ENCODE results near the gene SCUBE1. TPM values are rescaled to one million over a fixed set of nuclear protein-coding genes. Genes with fewer than 3 reads are reported as not detected.

SCUBE1 gene
- total RNA-seq, 1 donor from 2014 or later = 0.91 TPM

DNA sequence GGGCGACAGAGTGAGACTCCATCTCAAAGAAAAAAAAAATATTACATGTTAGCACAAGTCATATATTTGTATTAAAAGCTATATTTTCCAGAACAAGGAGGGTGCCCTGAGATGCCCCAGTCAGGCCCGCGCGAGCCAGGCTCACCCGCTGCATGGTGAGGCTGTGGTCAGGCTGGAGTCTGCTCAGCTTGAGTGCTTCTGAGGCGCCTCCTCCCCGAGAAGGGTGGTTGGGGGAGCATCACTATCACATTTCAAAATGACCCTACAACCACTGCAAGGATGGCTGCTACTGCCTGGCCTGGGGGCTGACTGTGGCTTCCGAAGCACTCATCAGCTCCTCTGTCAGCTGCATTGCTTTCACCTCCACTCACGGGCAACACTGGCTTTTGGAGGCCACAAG, 77.1 kb downstream of the SCUBE1 start:
- no peak for TF ChIP-seq CTCF (IDR thresholded peaks at IDR 0.05)
- Mint-ChIP-seq H3K36me3 (ENCODE audit: unreplicated experiment) (no peaks in the 10 kb centered on the region), H3K4me3 (ENCODE audit: unreplicated experiment) (no peak overlapping the region), H3K4me1 (ENCODE audit: unreplicated experiment) (peaks cover 21% of the 10 kb centered on the region), H3K27ac (ENCODE audit: unreplicated experiment) (no peak overlapping the region), H3K9me3 (ENCODE audit: unreplicated experiment) (no peaks in the 10 kb centered on the region), H3K27me3 (ENCODE audit: unreplicated experiment) (peaks cover 25% of the 10 kb centered on the region)
- DNase-seq (ENCODE audit: extremely low spot score, unreplicated experiment) = no peak

- Mint-ChIP-seq H3K27me3 (ENCODE audit: unreplicated experiment) (peaks cover 18% of the 10 kb centered on the region), H3K27ac (ENCODE audit: unreplicated experiment) (peak overlapping the region; percentile 70), H3K9me3 (ENCODE audit: unreplicated experiment) (no peaks in the 10 kb centered on the region), H3K4me1 (ENCODE audit: unreplicated experiment) (peaks cover 29% of the 10 kb centered on the region), H3K4me3 (ENCODE audit: unreplicated experiment) (peak overlapping the region; percentile 44), H3K36me3 (ENCODE audit: unreplicated experiment) (no peaks in the 10 kb centered on the region)
- peak; percentile 88 for DNase-seq (ENCODE audit: extremely low spot score, unreplicated experiment)
- no peak for TF ChIP-seq CTCF (IDR thresholded peaks at IDR 0.05)
These were observed 79.3 kb downstream of the SCUBE1 start for GRCh38 chr22:43263645-43264514.

DNA sequence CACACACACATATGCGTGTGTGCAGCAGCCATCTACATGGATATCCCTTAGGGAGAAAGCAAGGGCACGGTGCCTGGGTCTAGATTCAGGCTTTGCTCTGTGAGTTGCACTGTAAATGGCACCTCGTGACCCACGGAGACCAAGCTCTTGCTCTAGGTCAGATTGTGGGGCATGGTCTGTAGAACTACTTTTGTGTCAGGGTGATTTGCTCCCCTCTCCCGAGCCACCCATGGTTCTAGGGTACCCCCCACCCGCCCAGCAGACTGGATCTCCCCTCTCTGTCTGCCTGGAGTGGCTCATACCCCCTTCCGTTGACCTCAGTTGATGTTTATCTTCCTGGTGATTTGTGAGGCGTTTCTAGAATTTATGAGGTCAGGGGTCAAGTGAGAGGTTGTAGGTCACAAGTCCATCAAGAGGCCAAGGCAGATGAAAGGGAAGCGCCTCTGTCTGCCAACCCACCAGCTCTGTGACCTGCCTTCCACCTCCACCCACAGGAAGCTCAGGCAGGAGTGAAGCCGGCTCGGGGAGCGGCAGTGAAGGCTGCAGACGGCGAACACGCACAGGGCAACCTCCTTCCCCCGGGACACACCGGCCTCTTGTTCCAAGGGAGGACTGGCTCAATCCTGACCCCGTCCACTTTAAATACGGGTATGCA, 80.1 kb downstream of the SCUBE1 start:
- TF ChIP-seq CTCF (IDR thresholded peaks at IDR 0.05) = no peak
- Mint-ChIP-seq H3K4me3 (ENCODE audit: unreplicated experiment) (no peak overlapping the region), H3K4me1 (ENCODE audit: unreplicated experiment) (peaks cover 29% of the 10 kb centered on the region), H3K27ac (ENCODE audit: unreplicated experiment) (peak overlapping the region; percentile 70), H3K27me3 (ENCODE audit: unreplicated experiment) (peaks cover 14% of the 10 kb centered on the region), H3K36me3 (ENCODE audit: unreplicated experiment) (no peaks in the 10 kb centered on the region), H3K9me3 (ENCODE audit: unreplicated experiment) (no peaks in the 10 kb centered on the region)
- no peak for DNase-seq (ENCODE audit: extremely low spot score, unreplicated experiment)

GRCh38 chr22:43260331-43261231, 82.6 kb downstream of the SCUBE1 start:
- Mint-ChIP-seq H3K4me3 (ENCODE audit: unreplicated experiment) (no peak overlapping the region), H3K36me3 (ENCODE audit: unreplicated experiment) (no peaks in the 10 kb centered on the region), H3K4me1 (ENCODE audit: unreplicated experiment) (peaks cover 34% of the 10 kb centered on the region), H3K27ac (ENCODE audit: unreplicated experiment) (no peak overlapping the region), H3K27me3 (ENCODE audit: unreplicated experiment) (peaks cover 16% of the 10 kb centered on the region), H3K9me3 (ENCODE audit: unreplicated experiment) (no peaks in the 10 kb centered on the region)
- no peak for DNase-seq (ENCODE audit: extremely low spot score, unreplicated experiment)
- no peak for TF ChIP-seq CTCF (IDR thresholded peaks at IDR 0.05)
